ENCODE measurements around the gene CDK1. TPM values are rescaled to one million over a fixed set of nuclear protein-coding genes. Genes with fewer than 3 reads are reported as not detected.

Gene CDK1
- total and polyA plus RNA-seq, 2 of the 8 experiments (the other 6 are each of a cell fraction or from before 2014, with no cell fraction given) = 29.4 to 111 TPM

DNA sequence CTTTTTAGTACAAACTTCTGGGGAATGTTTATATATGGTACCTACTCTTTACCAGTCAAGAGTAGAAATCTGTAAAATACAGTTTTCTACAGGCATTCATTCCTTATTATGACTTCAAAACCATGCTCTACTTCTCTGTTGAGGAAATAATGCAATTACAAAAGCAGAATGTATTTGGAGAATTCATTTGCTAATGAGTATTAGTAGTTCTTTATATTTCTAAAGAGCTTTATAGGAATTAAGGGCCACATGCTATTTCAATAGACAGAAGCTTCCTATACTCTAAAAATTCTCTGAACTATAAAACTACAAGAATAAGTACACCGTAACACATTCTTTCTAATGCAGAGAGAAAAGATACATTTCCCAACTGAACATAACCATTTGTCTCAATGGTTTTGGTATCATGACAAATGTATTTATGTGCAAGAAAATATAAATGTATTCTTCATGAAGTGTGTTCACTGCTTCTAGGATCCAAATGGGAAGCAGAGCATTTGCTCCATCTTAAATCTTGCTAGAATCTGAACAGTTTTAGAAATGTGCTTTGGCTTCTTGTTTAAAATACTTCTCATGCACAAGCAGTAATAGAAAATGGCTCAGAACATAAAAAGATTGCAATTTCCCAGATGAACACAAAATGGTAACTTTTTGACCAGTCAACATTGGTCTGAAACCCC, 21.8 kb downstream of the CDK1 start:
- H4K8ac ChIP-seq (ENCODE audit: extremely low read depth, insufficient read depth, low read length) = no peak overlapping the region
- H3K4ac ChIP-seq (replicated peaks; ENCODE audit: insufficient read length, low read depth, low read length) = no peak overlapping the region
- no peak overlapping the region for H3K23ac ChIP-seq (ENCODE audit: insufficient read length)
- no peak overlapping the region for H2AK5ac ChIP-seq (ENCODE audit: low read depth, low read length)
- H2BK15ac ChIP-seq (ENCODE audit: low read length) = no peak overlapping the region
- no peak overlapping the region for H4K5ac ChIP-seq (ENCODE audit: insufficient read length, low read depth, low read length)
- POLR2A ChIA-PET (ENCODE audit: partially characterized antibody) = interaction anchor here (1.6 kb wide), 1 partner anchor 22 kb away, joined by 5 read pairs; the partner anchor contains the start of gene CDK1
- no peaks in the 10 kb centered on the region; the same call in 1 of the 2 replicates for H3K23me2 ChIP-seq (ENCODE audit: low read depth, low read length)
- CTCF ChIA-PET (ENCODE audit: partially characterized antibody) = interaction anchor here (0.6 kb wide), 1 partner anchor 19 kb away, joined by 3 read pairs; no protein-coding TSS in a partner anchor
- H3K4me3 ChIP-seq (ENCODE audit: extremely low read depth in 1 of 4, insufficient read depth in 2 of 4, low read depth in 3 of 4, low read length in 4 of 4) = no peak overlapping the region
- no peak overlapping the region for H2BK12ac ChIP-seq (ENCODE audit: low read depth, low read length)
- H2BK120ac ChIP-seq (replicated peaks; ENCODE audit: low read depth, low read length) = no peak overlapping the region
- H3K4me1 ChIP-seq (replicated peaks in 1 of 4; ENCODE audit: control insufficient read depth in 3 of 4, insufficient read depth in 4 of 4, low read length in 3 of 4) = no peaks in the 10 kb centered on the region
- no peaks in the 10 kb centered on the region for H3K27me3 ChIP-seq (replicated peaks in 1 of 4; ENCODE audit: control insufficient read depth in 3 of 4, extremely low read depth in 1 of 4, insufficient read depth in 3 of 4, low read length in 3 of 4)
- H3K79me2 ChIP-seq (ENCODE audit: control insufficient read depth in 1 of 2, insufficient read depth in 2 of 2, low read length in 2 of 2) = no peaks in the 10 kb centered on the region
- no peak overlapping the region for H2BK5ac ChIP-seq (ENCODE audit: low read depth, low read length)
- H3K18ac ChIP-seq (ENCODE audit: extremely low read depth, low read length) = no peak overlapping the region
- no peak overlapping the region for H4K91ac ChIP-seq (replicated peaks; ENCODE audit: insufficient read length, low read length)
- no peak overlapping the region for H3K9ac ChIP-seq (replicated peaks in 1 of 4; ENCODE audit: extremely low read depth in 1 of 4, low read depth in 3 of 4, low read length in 3 of 4)
- no peak overlapping the region for H2BK20ac ChIP-seq (ENCODE audit: low read length)
- H3K9me3 ChIP-seq (ENCODE audit: insufficient read depth in 2 of 2, low read depth in 1 of 2, low read length in 1 of 2) = no peaks in the 10 kb centered on the region
- DNase-seq (ENCODE audit: low read depth in 1 of 2, low spot score in 2 of 2) (no peak), FAIRE-seq (no peak)
- no peaks in the 10 kb centered on the region for H4K20me1 ChIP-seq (replicated peaks in 1 of 2; ENCODE audit: control insufficient read depth in 1 of 2, insufficient read depth in 2 of 2, low read length in 2 of 2)
- H3K14ac ChIP-seq (ENCODE audit: insufficient read length) = no peak overlapping the region
- WGBS, 2 experiments (ENCODE audit: extremely low coverage in 1 of 2, insufficient coverage in 1 of 2, insufficient read length in 1 of 2, insufficient replicate concordance in 2 of 2, low coverage in 1 of 2, low lambda C conversion rate in 2 of 2, missing lambda C conversion rate in 1 of 2) = 95% methylated on average over 1 of the region's 1 CpG; no CpG with 5 or more reads in 1 of the 2 experiments
- no peak overlapping the region for H2AFZ ChIP-seq (ENCODE audit: low read length)
- H3K36me3 ChIP-seq (ENCODE audit: control insufficient read depth in 2 of 4, insufficient read depth in 4 of 4, low read length in 3 of 4) = peaks cover under 1 to 26% (median 14%) of the 10 kb centered on the region in 4 experiments; a peak in 6 of 8 replicates
- peaks cover under 1% of the 10 kb centered on the region; the same call in 1 of the 2 replicates for H3K79me1 ChIP-seq (ENCODE audit: low read depth, low read length)
- no peak overlapping the region for H3K56ac ChIP-seq (replicated peaks; ENCODE audit: insufficient read length, low read depth, low read length)
- H3K27ac ChIP-seq (ENCODE audit: low read depth, low read length) = no peak overlapping the region
- H3K4me2 ChIP-seq (ENCODE audit: insufficient read depth in 1 of 2, low read depth in 2 of 2, low read length in 2 of 2) = no peak overlapping the region
- no peak for TF ChIP-seq HDAC6 (IDR thresholded peaks at IDR 0.05; ENCODE audit: low read depth, low read length)
- TF ChIP-seq SP4 (IDR thresholded peaks at IDR 0.05; ENCODE audit: low read length) = no peak
- TF ChIP-seq RBBP5 (IDR thresholded peaks at IDR 0.05; ENCODE audit: borderline replicate concordance, low read depth, low read length) = no peak
- TF ChIP-seq FOSL1 (IDR thresholded peaks at IDR 0.05; ENCODE audit: insufficient read depth, low read depth, low read length) = no peak
- TF ChIP-seq MAFK (IDR thresholded peaks at IDR 0.05; ENCODE audit: low read depth, low read length) = no peak
- TF ChIP-seq JUN (IDR thresholded peaks at IDR 0.05; ENCODE audit: low read depth, low read length) = no peak
- no peak for TF ChIP-seq SP2 (IDR thresholded peaks at IDR 0.05; ENCODE audit: low read length)

All from H1 (cell line).